Gastrocnemius medialis (tissue), 4 donors: ENCODE measurements around the gene MYO9A. TPM values are rescaled to one million over a fixed set of nuclear protein-coding genes. Genes with fewer than 3 reads are reported as not detected.

Experiments
- ATAC-seq, 2 donors: fragments of 150-250 bp; one replicate each; pipeline ENCODE4 v1.9.1; 2016
- DNase-seq, 2 donors: peaks; one replicate each; pipeline ENCODE4 v3.0.0-alpha.2; 2019
- H3K27ac ChIP-seq, 4 donors: fragments of 200-600 bp; sonication (generic); 1 replicate in 1 of 4; 2 replicates in 3 of 4; pipeline ENCODE4 v1.5.1; 2016 to 2018; ENCODE audit warnings: mild to moderate bottlenecking in 2 of 4, moderate library complexity in 1 of 4
- H3K27me3 ChIP-seq, 3 donors: fragments of 200-600 bp; sonication (generic) in 2 of 3; 1 replicate in 1 of 3; 2 replicates in 2 of 3; pipeline versions ENCODE4 v1.5.1 to v1.6.0; 2016 to 2019; ENCODE audit warnings: mild to moderate bottlenecking in 1 of 3, moderate library complexity in 1 of 3
- H3K36me3 ChIP-seq, 2 donors: fragments of 200-600 bp; sonication (generic) in 1 of 2; one replicate each; pipeline ENCODE4 v1.5.1; 2017 to 2018
- H3K4me1 ChIP-seq, 2 donors: fragments of 200-600 bp; sonication (generic) in 1 of 2; one replicate each; pipeline ENCODE4 v1.5.1; 2016 to 2017; ENCODE audit warnings: mild to moderate bottlenecking in 2 of 2
- H3K4me3 ChIP-seq, 4 donors: fragments of 200-600 bp; sonication (generic) in 3 of 4; 1 replicate in 1 of 4; 2 replicates in 3 of 4; pipeline ENCODE4 v1.5.1; 2016 to 2019; ENCODE audit warnings: mild to moderate bottlenecking in 2 of 4
- H3K9me3 ChIP-seq, 3 donors: fragments of 200-600 bp; sonication (generic) in 2 of 3; 1 replicate in 1 of 3; 2 replicates in 2 of 3; pipeline ENCODE4 v1.5.1; 2016 to 2019
- POLR2A ChIP-seq, 2 donors: fragments of 450-650 bp; IDR thresholded peaks; one replicate each; pipeline ENCODE4 v1.6.1; 2017; ENCODE audit warnings: antibody characterized with exemption in 2 of 2, mild to moderate bottlenecking in 2 of 2, moderate library complexity in 2 of 2
- in situ Hi-C, 4 donors: fragments of 200-750 bp; cut with MboI; loops; one replicate each; pipeline versions ENCODE4 v1.15.0 to v1.8.0; 2017; ENCODE audit warnings: low sequenced_read_pairs in 4 of 4
- intact Hi-C: fragments of 100-400 bp; cut with DNase I; formaldehyde crosslinking; loops from one replicate; pipeline ENCODE4 v1.15.1; 2023; ENCODE audit warnings: low total_unique reads
- total RNA-seq, 4 donors: library from RNA; depleted of rRNA; stranded (reverse); fragments of >200 nt; gene quantifications; one replicate each; pipeline versions ENCODE4 v1.1.0 to v1.2.3, GENCODE V29; 2016
- TF ChIP-seq, protein P1 (sequence below), 5 experiments: fragments of 450-650 bp in 3 of 5; fragments of 200-600 bp in 2 of 5; sonication (generic) in 2 of 5; IDR thresholded peaks in 4 of 5; conservative IDR thresholded peaks in 1 of 5; 1 replicate in 4 of 5; 2 replicates in 1 of 5; pipeline ENCODE4 v1.5.1; 2016 to 2019; ENCODE audit warnings: antibody characterized with exemption in 5 of 5, mild to moderate bottlenecking in 3 of 5, moderate library complexity in 3 of 5

Gene MYO9A
- total RNA-seq, 4 donors from 2014 or later: 21.0 to 40.9 (median 24.2) TPM

- H3K4me3 ChIP-seq: no peak overlapping the region
- in situ Hi-C loops: no loop called here
- TF ChIP-seq, protein P1, sequence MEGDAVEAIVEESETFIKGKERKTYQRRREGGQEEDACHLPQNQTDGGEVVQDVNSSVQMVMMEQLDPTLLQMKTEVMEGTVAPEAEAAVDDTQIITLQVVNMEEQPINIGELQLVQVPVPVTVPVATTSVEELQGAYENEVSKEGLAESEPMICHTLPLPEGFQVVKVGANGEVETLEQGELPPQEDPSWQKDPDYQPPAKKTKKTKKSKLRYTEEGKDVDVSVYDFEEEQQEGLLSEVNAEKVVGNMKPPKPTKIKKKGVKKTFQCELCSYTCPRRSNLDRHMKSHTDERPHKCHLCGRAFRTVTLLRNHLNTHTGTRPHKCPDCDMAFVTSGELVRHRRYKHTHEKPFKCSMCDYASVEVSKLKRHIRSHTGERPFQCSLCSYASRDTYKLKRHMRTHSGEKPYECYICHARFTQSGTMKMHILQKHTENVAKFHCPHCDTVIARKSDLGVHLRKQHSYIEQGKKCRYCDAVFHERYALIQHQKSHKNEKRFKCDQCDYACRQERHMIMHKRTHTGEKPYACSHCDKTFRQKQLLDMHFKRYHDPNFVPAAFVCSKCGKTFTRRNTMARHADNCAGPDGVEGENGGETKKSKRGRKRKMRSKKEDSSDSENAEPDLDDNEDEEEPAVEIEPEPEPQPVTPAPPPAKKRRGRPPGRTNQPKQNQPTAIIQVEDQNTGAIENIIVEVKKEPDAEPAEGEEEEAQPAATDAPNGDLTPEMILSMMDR (IDR thresholded peaks at IDR 0.05 in 4 of 5, conservative IDR thresholded peaks at IDR 0.05 in 1 of 5): no peak
- no peak for TF ChIP-seq POLR2A (IDR thresholded peaks at IDR 0.05)
- H3K36me3 ChIP-seq: no peaks in the 10 kb centered on the region
- peaks cover 7 to 9% of the 10 kb centered on the region in 2 donors for H3K4me1 ChIP-seq
- no peak for DNase-seq
- no peaks in the 10 kb centered on the region for H3K9me3 ChIP-seq
- no peaks in the 10 kb centered on the region for H3K27me3 ChIP-seq
- intact Hi-C loops: no loop called here
- no peak overlapping the region for H3K27ac ChIP-seq
- ATAC-seq: no peak
These were observed 340.6 kb downstream of the MYO9A start for GRCh38 chr15:71777216-71777943.

- TF ChIP-seq, protein P1 (IDR thresholded peaks at IDR 0.05 in 4 of 5, conservative IDR thresholded peaks at IDR 0.05 in 1 of 5): no peak
- TF ChIP-seq POLR2A (IDR thresholded peaks at IDR 0.05): no peak
- DNase-seq (no peak), ATAC-seq (no peak)
- H3K27ac ChIP-seq: no peak overlapping the region
- H3K9me3 ChIP-seq: no peaks in the 10 kb centered on the region
- peaks cover 7 to 9% of the 10 kb centered on the region in 2 donors for H3K4me1 ChIP-seq
- no peaks in the 10 kb centered on the region for H3K36me3 ChIP-seq
- in situ Hi-C loops: no loop called here
- no peak overlapping the region for H3K4me3 ChIP-seq
- no peaks in the 10 kb centered on the region for H3K27me3 ChIP-seq
- intact Hi-C loops: no loop called here
These were observed 341.6 kb downstream of the MYO9A start for GRCh38 chr15:71776304-71776703.

GRCh38 chr15:71775856-71776255, 342.1 kb downstream of the MYO9A start:
- no peak for ATAC-seq
- in situ Hi-C loops (no loop called here), intact Hi-C loops (no loop called here)
- no peak overlapping the region for H3K27ac ChIP-seq
- no peak overlapping the region for H3K4me3 ChIP-seq
- peaks cover 7 to 9% of the 10 kb centered on the region in 2 donors for H3K4me1 ChIP-seq
- no peaks in the 10 kb centered on the region for H3K36me3 ChIP-seq
- TF ChIP-seq, protein P1 (IDR thresholded peaks at IDR 0.05 in 4 of 5, conservative IDR thresholded peaks at IDR 0.05 in 1 of 5): no peak
- TF ChIP-seq POLR2A (IDR thresholded peaks at IDR 0.05): no peak
- no peaks in the 10 kb centered on the region for H3K27me3 ChIP-seq
- no peaks in the 10 kb centered on the region for H3K9me3 ChIP-seq
- no peak for DNase-seq

DNA sequence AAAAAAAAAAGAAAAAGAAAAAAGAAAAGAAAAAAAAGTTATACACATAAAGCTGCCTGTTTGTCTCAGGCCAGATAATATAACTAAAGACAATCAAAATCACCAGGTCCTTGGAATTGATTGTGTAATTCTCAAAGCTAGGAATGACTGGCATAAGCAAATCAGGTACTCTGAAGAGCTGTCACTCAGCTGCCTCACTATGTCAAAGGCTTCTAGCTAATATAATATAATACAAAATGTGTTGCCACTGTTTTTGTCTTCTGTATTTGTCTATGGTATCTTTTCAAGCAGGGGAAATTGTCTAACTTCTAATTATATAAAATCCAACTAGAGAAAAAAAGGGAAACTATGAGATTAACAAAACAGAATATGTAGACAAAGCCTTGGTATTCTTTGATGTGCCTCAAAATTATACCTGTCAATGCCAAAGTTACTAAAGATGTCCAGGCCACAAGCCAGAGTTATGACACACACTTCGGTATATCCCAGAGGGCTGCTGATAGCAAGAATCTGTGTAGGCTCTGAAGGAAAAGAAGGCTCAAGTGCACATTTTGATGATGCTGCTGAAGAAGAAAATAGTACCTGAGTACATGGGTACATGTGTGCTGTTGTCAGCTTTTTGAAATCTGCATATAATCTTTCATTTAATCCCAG, 344.6 kb downstream of the MYO9A start:
- no peak overlapping the region for H3K4me3 ChIP-seq
- no peak overlapping the region for H3K27ac ChIP-seq
- in situ Hi-C loops: loop anchor here in 1 of 4 donors (25.0 kb wide), 1 partner anchor 389 kb away; no protein-coding TSS in a partner anchor
- no peaks in the 10 kb centered on the region for H3K27me3 ChIP-seq
- DNase-seq: no peak
- no peaks in the 10 kb centered on the region for H3K4me1 ChIP-seq
- no peaks in the 10 kb centered on the region for H3K9me3 ChIP-seq
- H3K36me3 ChIP-seq: no peaks in the 10 kb centered on the region
- no peak for TF ChIP-seq POLR2A (IDR thresholded peaks at IDR 0.05)
- TF ChIP-seq, protein P1 (IDR thresholded peaks at IDR 0.05 in 4 of 5, conservative IDR thresholded peaks at IDR 0.05 in 1 of 5): no peak
- intact Hi-C loops: no loop called here
- no peak for ATAC-seq

Other genes with a start within 250 kb of the MYO9A start
- gene SENP8, start 253 bp upstream of the MYO9A start, total RNA-seq: 1 to 10 TPM; 1.0 to 3.6 (median 2.7) TPM
- gene GRAMD2A, start 79.6 kb upstream of the MYO9A start, total RNA-seq: not detected
- 100 to 1,000 TPM; 691 to 946 (median 810) TPM for gene PKM, start 113.0 kb upstream of the MYO9A start, total RNA-seq
- 10 to 100 TPM; 51.7 to 84.7 (median 66.9) TPM for gene PARP6, start 154.4 kb upstream of the MYO9A start, total RNA-seq
- gene CELF6, start 202.0 kb upstream of the MYO9A start, total RNA-seq: 1 to 10 TPM in 1 of 4 donors, under 1 TPM in 2, not detected in 1; 0.13 to 2.4 (median 0.49) TPM